SK-N-SH treated with all-trans-retinoic acid at 6 μM for 48 hours (cell line): Measurements from ENCODE around the gene CR1.

Experiments
- ATAC-seq: fragments of 200-7000 bp; cut with Tn5 transposase; 3 replicates; pipeline ENCODE4 v1.9.1; 2020; ENCODE audit warnings: mild to moderate bottlenecking, moderate library complexity
- ARNTL ChIP-seq: fragments of 450-650 bp; formaldehyde crosslinking; IDR thresholded peaks from 2 replicates; pipeline ENCODE4 v1.5.0; 2020; ENCODE audit warnings: low read depth, mild to moderate bottlenecking, moderate library complexity, borderline replicate concordance
- BACH2 ChIP-seq: fragments of 250-450 bp; sonication (Bioruptor Pico); IDR thresholded peaks from 2 replicates; pipeline ENCODE4 v1.9.0; 2021; ENCODE audit warnings: mild to moderate bottlenecking, borderline replicate concordance
- CREB5 ChIP-seq: fragments of 250-450 bp; sonication (Bioruptor Pico); IDR thresholded peaks from 2 replicates; pipeline ENCODE4 v1.5.1; 2020; ENCODE audit warnings: low read depth, mild to moderate bottlenecking, moderate library complexity
- CSDC2 ChIP-seq: fragments of 250-450 bp; sonication (Bioruptor Pico); IDR thresholded peaks from 2 replicates; pipeline ENCODE4 v1.5.0; 2020; ENCODE audit warnings: mild to moderate bottlenecking, moderate library complexity
- CSRNP3 ChIP-seq: fragments of 250-450 bp; sonication (Bioruptor Pico); IDR thresholded peaks from 2 replicates; pipeline ENCODE4 v1.5.1; 2021; ENCODE audit warnings: mild to moderate bottlenecking, moderate library complexity
- GLIS3 ChIP-seq: fragments of 250-450 bp; sonication (Bioruptor Pico); IDR thresholded peaks from 2 replicates; pipeline ENCODE4 v1.5.0; 2020; ENCODE audit warnings: mild to moderate bottlenecking, moderate library complexity
- ISL1 ChIP-seq: fragments of 250-450 bp; sonication (Bioruptor Pico); IDR thresholded peaks from 2 replicates; pipeline ENCODE4 v2.1.2; 2022; ENCODE audit warnings: mild to moderate bottlenecking, moderate library complexity
- OSR1 ChIP-seq: fragments of 250-450 bp; sonication (Bioruptor Pico); IDR thresholded peaks from 2 replicates; pipeline ENCODE4 v1.8.0; 2022; ENCODE audit warnings: moderate library complexity, mild to moderate bottlenecking, inconsistent platforms
- PATZ1 ChIP-seq: fragments of 250-450 bp; sonication (Bioruptor Pico); IDR thresholded peaks from 2 replicates; pipeline ENCODE4 v1.8.0; 2020; ENCODE audit warnings: mild to moderate bottlenecking, moderate library complexity, borderline replicate concordance
- POU6F1 ChIP-seq: fragments of 250-450 bp; sonication (Bioruptor Pico); IDR thresholded peaks from 2 replicates; pipeline ENCODE4 v1.8.0; 2021; ENCODE audit warnings: low read depth, mild to moderate bottlenecking, moderate library complexity, borderline replicate concordance
- PPARA ChIP-seq: fragments of 250-450 bp; sonication (Bioruptor Pico); IDR thresholded peaks from 2 replicates; pipeline ENCODE4 v1.5.0; 2020; ENCODE audit warnings: mild to moderate bottlenecking, borderline replicate concordance
- RARB ChIP-seq: fragments of 250-450 bp; sonication (Bioruptor Pico); IDR thresholded peaks from 2 replicates; pipeline ENCODE4 v1.8.0; 2021; ENCODE audit warnings: mild to moderate bottlenecking, moderate library complexity
- SNAI2 ChIP-seq: fragments of 250-450 bp; sonication (Bioruptor Pico); IDR thresholded peaks from 2 replicates; pipeline ENCODE4 v1.5.0; 2020; ENCODE audit warnings: mild to moderate bottlenecking, moderate library complexity
- TOX ChIP-seq: fragments of 250-450 bp; sonication (Bioruptor Pico); IDR thresholded peaks from 2 replicates; pipeline ENCODE4 v1.8.0; 2021; ENCODE audit warnings: mild to moderate bottlenecking, moderate library complexity, borderline replicate concordance
- ZFP3 ChIP-seq: fragments of 250-450 bp; sonication (Bioruptor Pico); IDR thresholded peaks from 2 replicates; pipeline ENCODE4 v1.5.0; 2020; ENCODE audit warnings: mild to moderate bottlenecking, moderate library complexity
- ZFP30 ChIP-seq: fragments of 450-650 bp; formaldehyde crosslinking; IDR thresholded peaks from 2 replicates; pipeline ENCODE4 v1.5.0; 2022; ENCODE audit warnings: mild to moderate bottlenecking, moderate library complexity
- ZNF565 ChIP-seq: fragments of 450-650 bp; formaldehyde crosslinking; conservative IDR thresholded peaks from 2 replicates; pipeline ENCODE4 v1.5.0; 2020; ENCODE audit warnings: low read depth, mild to moderate bottlenecking, moderate library complexity
- ZNF70 ChIP-seq: fragments of 450-650 bp; formaldehyde crosslinking; IDR thresholded peaks from 2 replicates; pipeline ENCODE4 v1.5.0; 2020; ENCODE audit warnings: mild to moderate bottlenecking, moderate library complexity
- ZNF8 ChIP-seq: fragments of 450-650 bp; formaldehyde crosslinking; IDR thresholded peaks from 2 replicates; pipeline ENCODE4 v1.5.0; 2020; ENCODE audit warnings: mild to moderate bottlenecking, moderate library complexity

The CR1 gene

GRCh38 chr1:207666342-207666741 lies 170.4 kb downstream of the CR1 start:
- no peak for ATAC-seq
- TF ChIP-seq CSRNP3 (CRISPR knock-in tag) (no peak), ZNF565 (no peak), ZNF8 (CRISPR knock-in tag) (no peak), GLIS3 (CRISPR knock-in tag) (no peak), RARB (CRISPR knock-in tag) (no peak), ZFP30 (CRISPR knock-in tag) (no peak), ZNF70 (CRISPR knock-in tag) (no peak), TOX (CRISPR knock-in tag) (no peak), ZFP3 (CRISPR knock-in tag) (no peak), ISL1 (no peak), POU6F1 (CRISPR knock-in tag) (no peak), SNAI2 (CRISPR knock-in tag) (no peak)
- TF ChIP-seq, all 23 proteins: peak for 0

DNA sequence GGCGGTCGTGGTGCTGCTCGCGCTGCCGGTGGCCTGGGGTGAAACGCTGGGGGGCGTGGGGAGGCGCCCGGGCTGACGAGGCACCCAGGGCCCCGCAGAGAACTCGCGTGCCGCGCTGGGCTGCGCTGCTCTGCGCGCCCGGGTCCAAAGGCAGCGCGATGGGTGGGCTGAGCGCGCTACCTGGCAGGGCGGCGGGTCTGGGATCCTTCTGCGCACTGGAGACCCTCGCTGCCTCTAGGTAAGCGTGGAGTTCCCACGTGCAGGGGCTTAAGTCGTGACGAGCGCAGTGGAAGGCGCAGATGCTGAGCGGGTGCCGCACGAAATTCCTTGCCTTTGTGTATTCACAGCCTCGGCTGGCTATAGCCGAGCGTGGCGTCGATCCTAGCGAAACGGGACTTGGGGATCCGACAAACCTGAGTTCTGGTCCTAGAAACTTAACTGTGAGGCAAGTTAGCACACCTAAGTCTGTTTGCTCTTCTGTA lies 173.6 kb downstream of the CR1 start:
- peak; percentile 43; the same call in 2 of the 3 replicates for ATAC-seq
- TF ChIP-seq OSR1 (CRISPR knock-in tag) (no peak), GLIS3 (CRISPR knock-in tag) (no peak), PPARA (CRISPR knock-in tag) (no peak), RARB (CRISPR knock-in tag) (no peak), ZFP30 (CRISPR knock-in tag) (no peak), PATZ1 (CRISPR knock-in tag) (no peak), TOX (CRISPR knock-in tag) (no peak)

DNA sequence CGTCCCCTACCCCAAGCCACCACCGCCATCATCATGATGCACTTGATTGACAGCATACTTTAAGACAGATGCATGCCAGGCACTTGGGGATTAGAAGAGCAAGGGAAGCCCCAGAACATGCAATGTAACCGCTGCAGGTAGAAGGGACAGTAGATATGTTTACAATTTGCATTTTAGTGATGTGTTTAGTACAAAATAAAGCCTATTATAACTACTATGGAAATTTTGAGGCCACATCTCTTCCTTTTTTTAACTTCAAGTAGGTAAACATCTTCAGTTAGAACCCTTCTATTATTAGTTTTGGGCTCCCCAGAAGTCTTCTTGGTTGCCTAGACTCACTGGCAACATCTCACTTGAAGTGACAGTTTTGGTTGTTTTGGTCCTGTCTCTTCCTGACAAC lies 174.2 kb downstream of the CR1 start:
- no peak for ATAC-seq
- TF ChIP-seq OSR1 (CRISPR knock-in tag) (no peak), ZNF565 (no peak), ARNTL (CRISPR knock-in tag) (no peak)

GRCh38 chr1:207670997-207671396 lies 175.0 kb downstream of the CR1 start:
- ATAC-seq: no peak
- TF ChIP-seq PPARA (CRISPR knock-in tag) (no peak), CSDC2 (CRISPR knock-in tag) (no peak), ZFP3 (CRISPR knock-in tag) (no peak), ARNTL (CRISPR knock-in tag) (no peak), ZNF70 (CRISPR knock-in tag) (no peak), BACH2 (CRISPR knock-in tag) (no peak), CREB5 (no peak), POU6F1 (CRISPR knock-in tag) (no peak), RARB (CRISPR knock-in tag) (no peak)
